Sigmoid colon (tissue), 3 donors: ENCODE data around the gene MEGF6.

Experiments used
- CTCF ChIP-seq, 4 experiments: fragments of 450-650 bp in 3 of 4; fragments of 200-600 bp in 1 of 4; IDR thresholded peaks; one replicate each; pipeline ENCODE4 v1.5.1; 2016 to 2019; ENCODE audit warnings: antibody characterized with exemption in 4 of 4, mild to moderate bottlenecking in 3 of 4, moderate library complexity in 2 of 4
- POLR2A ChIP-seq, 2 donors: fragments of 450-650 bp; IDR thresholded peaks; one replicate each; pipeline ENCODE4 v1.6.1; 2016; ENCODE audit warnings: antibody characterized with exemption in 2 of 2, mild to moderate bottlenecking in 2 of 2, moderate library complexity in 2 of 2

- TF ChIP-seq CTCF (IDR thresholded peaks at IDR 0.05), result no peak
- TF ChIP-seq POLR2A (IDR thresholded peaks at IDR 0.05), result no peak
Measured at GRCh38 chr1:3472906-3473305, 138.4 kb downstream of the MEGF6 start.
